PFSK-1 (cell line): ENCODE results near the gene IFIT3.

ENCODE experiments used
- POLR2AphosphoS5 ChIP-seq: IDR thresholded peaks from 2 replicates; pipeline ENCODE4 v1.6.1; 2012; ENCODE audit warnings: low read depth, mild to moderate bottlenecking, control low read depth, low read length, moderate library complexity
- TAF1 ChIP-seq: IDR thresholded peaks from 2 replicates; pipeline ENCODE4 v1.6.1; 2012; ENCODE audit warnings: low read length, control low read depth, borderline replicate concordance; ENCODE audit not compliant: insufficient read depth
- TF ChIP-seq, protein P1 (sequence below), 2 experiments: IDR thresholded peaks; 2 replicates each; pipeline versions ENCODE4 v1.6.1 to v1.8.0; 2011 to 2012; ENCODE audit warnings: low read depth in 2 of 2, low read length in 2 of 2, control low read depth in 1 of 2, inconsistent platforms in 1 of 2, mild to moderate bottlenecking in 1 of 2, moderate library complexity in 1 of 2; ENCODE audit not compliant: insufficient read depth in 1 of 2

DNA sequence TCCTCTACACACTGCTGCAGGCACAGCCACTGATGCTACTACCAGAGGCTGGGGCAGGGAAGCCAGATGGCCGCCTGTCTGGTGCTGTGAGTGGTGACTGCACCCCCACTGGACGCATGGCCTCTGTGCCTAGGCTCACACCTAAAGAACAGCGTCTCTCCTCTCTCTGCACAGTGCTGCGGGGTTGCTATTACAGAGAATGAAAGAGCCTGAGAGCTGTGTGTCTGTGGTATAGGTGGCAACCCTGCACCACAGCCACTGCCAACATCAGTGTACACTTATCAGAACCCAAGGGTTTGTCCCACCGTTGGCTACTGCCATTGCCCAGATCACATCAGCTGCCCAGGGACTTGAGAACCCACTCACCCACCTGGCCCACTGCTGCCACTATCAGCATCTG is 30.0 kb upstream of the IFIT3 start:
- TF ChIP-seq TAF1: no peak
- TF ChIP-seq, protein P1, sequence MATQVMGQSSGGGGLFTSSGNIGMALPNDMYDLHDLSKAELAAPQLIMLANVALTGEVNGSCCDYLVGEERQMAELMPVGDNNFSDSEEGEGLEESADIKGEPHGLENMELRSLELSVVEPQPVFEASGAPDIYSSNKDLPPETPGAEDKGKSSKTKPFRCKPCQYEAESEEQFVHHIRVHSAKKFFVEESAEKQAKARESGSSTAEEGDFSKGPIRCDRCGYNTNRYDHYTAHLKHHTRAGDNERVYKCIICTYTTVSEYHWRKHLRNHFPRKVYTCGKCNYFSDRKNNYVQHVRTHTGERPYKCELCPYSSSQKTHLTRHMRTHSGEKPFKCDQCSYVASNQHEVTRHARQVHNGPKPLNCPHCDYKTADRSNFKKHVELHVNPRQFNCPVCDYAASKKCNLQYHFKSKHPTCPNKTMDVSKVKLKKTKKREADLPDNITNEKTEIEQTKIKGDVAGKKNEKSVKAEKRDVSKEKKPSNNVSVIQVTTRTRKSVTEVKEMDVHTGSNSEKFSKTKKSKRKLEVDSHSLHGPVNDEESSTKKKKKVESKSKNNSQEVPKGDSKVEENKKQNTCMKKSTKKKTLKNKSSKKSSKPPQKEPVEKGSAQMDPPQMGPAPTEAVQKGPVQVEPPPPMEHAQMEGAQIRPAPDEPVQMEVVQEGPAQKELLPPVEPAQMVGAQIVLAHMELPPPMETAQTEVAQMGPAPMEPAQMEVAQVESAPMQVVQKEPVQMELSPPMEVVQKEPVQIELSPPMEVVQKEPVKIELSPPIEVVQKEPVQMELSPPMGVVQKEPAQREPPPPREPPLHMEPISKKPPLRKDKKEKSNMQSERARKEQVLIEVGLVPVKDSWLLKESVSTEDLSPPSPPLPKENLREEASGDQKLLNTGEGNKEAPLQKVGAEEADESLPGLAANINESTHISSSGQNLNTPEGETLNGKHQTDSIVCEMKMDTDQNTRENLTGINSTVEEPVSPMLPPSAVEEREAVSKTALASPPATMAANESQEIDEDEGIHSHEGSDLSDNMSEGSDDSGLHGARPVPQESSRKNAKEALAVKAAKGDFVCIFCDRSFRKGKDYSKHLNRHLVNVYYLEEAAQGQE (IDR thresholded peaks at IDR 0.05; ENCODE audit: insufficient read depth in 1 of 2, low read depth in 2 of 2, low read length in 2 of 2): no peak
- TF ChIP-seq POLR2AphosphoS5: no peak
